GM12878 (cell line): ENCODE measurements around the gene HIKESHI. TPM values are rescaled to one million over a fixed set of nuclear protein-coding genes. Genes with fewer than 3 reads are reported as not detected.
"Not testable (repeated sequence)": the region's sequence is repeated elsewhere in the genome, so short reads cannot be mapped to it uniquely, and the experiment has no call there.

Source experiments
- ATAC-seq: fragments of 200-7000 bp; cut with Tn5 transposase; 3 replicates; pipeline ENCODE4 v1.9.1; 2020; ENCODE audit warnings: mild to moderate bottlenecking, moderate library complexity
- BruUV-seq: library from RNA; stranded (reverse); fragments of 400-500 nt; replicated peaks from 2 replicates; lab custom pipeline; 2021; lab: Mats Ljungman, UMichigan
- CTCF ChIA-PET: fragments of 300-600 bp; sonication (Branson Sonifier 250); formaldehyde crosslinking; extraction: SDS; loops from one replicate; lab custom pipeline; 2021; ENCODE audit warnings: inconsistent platforms; lab: Yijun Ruan, JAX
- POLR2A ChIA-PET: fragments of 350-600 bp; formaldehyde crosslinking; extraction: SDS; loops from one replicate; lab custom pipeline; 2021; ENCODE audit warnings: inconsistent platforms; lab: Charles Lee
- RAD21 ChIA-PET: fragments of 300-600 bp; sonication (Branson Sonifier 250); formaldehyde crosslinking; loops from one replicate; lab custom pipeline; 2023; ENCODE audit warnings: antibody characterized with exemption; ENCODE audit not compliant: unreplicated experiment; lab: Charles Lee
- SMC1A ChIA-PET: fragments of 300-600 bp; sonication (Branson Sonifier 250); formaldehyde crosslinking; loops from one replicate; lab custom pipeline; 2023; ENCODE audit not compliant: unreplicated experiment, uncharacterized antibody; lab: Charles Lee
- DNase-seq: peaks from one replicate; pipeline ENCODE4 v3.0.0-alpha.2; 2011; ENCODE audit warnings: low read depth, low spot score
- FAIRE-seq: peaks from 3 replicates; lab custom pipeline; 2011; peaks lifted over from hg19 to GRCh38; lab: Jason Lieb, UNC
- H2AFZ ChIP-seq: 2 replicates; pipeline ENCODE4 v1.6.0; 2011; ENCODE audit warnings: low read depth, low read length, control low read depth; ENCODE audit not compliant: control insufficient read depth
- H3K27ac ChIP-seq: 2 replicates; pipeline ENCODE4 v1.5.1; 2011; ENCODE audit warnings: control low read depth; ENCODE audit not compliant: control insufficient read depth, insufficient read depth
- H3K27me3 ChIP-seq, 2 experiments: replicated peaks in 1 of 2; 2 replicates each; pipeline versions ENCODE4 v1.6.0 to v1.6.1; 2011; ENCODE audit warnings: low read length in 1 of 2; ENCODE audit not compliant: control insufficient read depth in 2 of 2, insufficient read depth in 2 of 2
- H3K36me3 ChIP-seq, 2 experiments: 2 replicates each; pipeline ENCODE4 v1.5.1; 2011; ENCODE audit warnings: low read length in 1 of 2; ENCODE audit not compliant: control insufficient read depth in 2 of 2, insufficient read depth in 2 of 2
- H3K4me1 ChIP-seq: 2 replicates; pipeline ENCODE4 v1.6.1; 2011; ENCODE audit warnings: mild to moderate bottlenecking, low read length, moderate library complexity, mixed read lengths; ENCODE audit not compliant: control insufficient read depth, insufficient read depth
- H3K4me2 ChIP-seq: 2 replicates; pipeline ENCODE4 v1.6.0; 2011; ENCODE audit warnings: control low read depth; ENCODE audit not compliant: control insufficient read depth, insufficient read depth
- H3K4me3 ChIP-seq: fragments of 200-600 bp; sonication (generic); 2 replicates; pipeline ENCODE4 v1.5.1; 2016
- H3K79me2 ChIP-seq: 2 replicates; pipeline ENCODE4 v1.6.0; 2011; ENCODE audit warnings: low read length; ENCODE audit not compliant: control insufficient read depth, insufficient read depth
- H3K9ac ChIP-seq: 2 replicates; pipeline ENCODE4 v1.8.0; 2011; ENCODE audit warnings: low read length, control low read depth, mixed read lengths; ENCODE audit not compliant: control insufficient read depth, insufficient read depth
- H3K9me3 ChIP-seq: replicated peaks from 3 replicates; pipeline ENCODE4 v1.5.1; 2011; ENCODE audit warnings: mild to moderate bottlenecking, low read length; ENCODE audit not compliant: control insufficient read depth, insufficient read depth
- H4K20me1 ChIP-seq: 2 replicates; pipeline ENCODE4 v1.6.0; 2011; ENCODE audit not compliant: control insufficient read depth, insufficient read depth
- BACH1 ChIP-seq: fragments of 450-650 bp; IDR thresholded peaks from 2 replicates; pipeline ENCODE4 v1.6.1; 2017; ENCODE audit warnings: mild to moderate bottlenecking, borderline replicate concordance
- CBX3 ChIP-seq: fragments of 200-600 bp; sonication (generic); IDR thresholded peaks from 2 replicates; pipeline ENCODE4 v1.6.1; 2016; ENCODE audit warnings: low read depth, borderline replicate concordance
- CUX1 ChIP-seq: IDR thresholded peaks from 2 replicates; pipeline ENCODE4 v1.6.1; 2012; ENCODE audit warnings: improper control_type of control experiment, low read depth, low read length; ENCODE audit not compliant: insufficient replicate concordance
- POLR2AphosphoS5 ChIP-seq: IDR thresholded peaks from 2 replicates; pipeline ENCODE4 v1.6.1; 2011; ENCODE audit warnings: mild to moderate bottlenecking, low read length, inconsistent platforms
- RUNX3 ChIP-seq: IDR thresholded peaks from 2 replicates; pipeline ENCODE4 v1.6.1; 2012; ENCODE audit warnings: low read length, inconsistent platforms
- SUZ12 ChIP-seq: fragments of 200-600 bp; sonication (generic); IDR thresholded peaks from one replicate; pipeline ENCODE4 v1.6.1; 2018; ENCODE audit warnings: antibody characterized with exemption, mild to moderate bottlenecking; ENCODE audit not compliant: unreplicated experiment
- ZNF384 ChIP-seq: IDR thresholded peaks from 2 replicates; pipeline ENCODE4 v1.6.1; 2012; ENCODE audit warnings: low read depth, mild to moderate bottlenecking, low read length, improper control_type of control experiment, borderline replicate concordance
- WGBS: methylation state at CpG from one replicate; pipeline ENCODE4 v1.1.6; 2016; ENCODE audit warnings: low lambda C conversion rate; ENCODE audit not compliant: insufficient replicate concordance, insufficient coverage; ENCODE audit errors: missing lambda C conversion rate; 5-methylcytosine and 5-hydroxymethylcytosine counted together
- in situ Hi-C: fragments of 300-500 bp; cut with MboI; formaldehyde crosslinking; loops from 9 replicates; pipeline ENCODE4 v1.14.3; 2018; ENCODE audit warnings: mixed read lengths
- intact Hi-C: fragments of 100-400 bp; cut with micrococcal nuclease; formaldehyde crosslinking; loops from one replicate; pipeline ENCODE4 v1.14.2; 2022; ENCODE audit not compliant: unreplicated experiment
- polyA plus RNA-seq, 11 experiments: library from polyadenylated mRNA; depleted of rRNA in 4 of 11; unstranded in 6 of 11; stranded (reverse) in 5 of 11; fragments of >200 nt; fragmentation: Nextera tagmentation in 4 of 11; fragmentation: Illumina TruSeq in 1 of 11; extraction: Ambion mirVana in 4 of 11; extraction: Trizol in 1 of 11; gene quantifications; 1 replicate in 1 of 11; 2 replicates in 10 of 11; pipeline versions ENCODE4 v1.2.1 to v1.2.3, GENCODE V29; 2011 to 2016; ENCODE audit warnings: inconsistent platforms in 2 of 11, missing spikeins in 2 of 11, low read depth in 1 of 11
- total RNA-seq, 4 experiments: library from RNA; depleted of rRNA in 3 of 4; stranded (reverse); fragments of >200 nt in 3 of 4; fragmentation: Illumina TruSeq in 1 of 4; extraction: Trizol in 1 of 4; gene quantifications; 2 replicates each; pipeline versions ENCODE4 v1.2.1 to v1.2.3, GENCODE V29; 2013 to 2021

HIKESHI gene
- total and polyA plus RNA-seq, 10 of the 15 experiments (the other 5 are each of a cell fraction or from before 2014, with no cell fraction given), result 42.3 to 228 (median 85.7) TPM

DNA sequence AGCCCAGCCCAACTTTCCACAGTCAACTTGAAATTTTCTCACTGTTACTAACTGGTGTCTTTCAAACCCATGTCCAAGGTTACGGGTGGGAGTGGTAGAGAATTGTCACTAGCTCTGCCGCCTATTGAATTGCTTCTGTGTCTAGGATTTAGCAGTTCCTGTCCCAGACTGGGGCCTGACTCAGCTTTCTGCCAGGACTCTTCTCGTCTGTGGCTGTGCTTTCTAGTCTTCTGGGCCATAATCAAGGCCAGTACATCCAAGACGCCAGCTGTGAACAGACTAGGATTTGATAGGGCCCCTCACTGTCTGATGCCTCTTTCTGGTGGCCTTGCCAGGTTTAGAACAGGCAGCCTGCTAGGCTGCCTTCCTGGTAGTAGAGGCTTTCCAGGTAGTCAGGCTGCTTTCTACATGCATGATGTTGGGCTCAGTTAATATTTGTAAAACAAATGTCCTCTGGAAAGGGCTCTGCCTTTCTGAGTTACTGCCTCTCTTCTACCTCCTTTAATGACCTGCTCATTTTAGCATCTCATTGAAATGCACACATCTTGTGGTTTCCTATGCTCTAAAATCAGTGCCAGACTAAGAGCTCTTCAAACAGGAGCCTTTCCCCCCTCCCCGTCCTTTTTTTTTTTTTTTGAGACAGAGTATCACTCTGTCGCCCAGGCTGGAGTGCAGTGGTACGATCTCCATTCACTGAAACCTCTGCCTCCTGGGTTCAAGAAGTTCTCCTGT, 13.1 kb upstream of the HIKESHI start:
- Histone ChIP-seq H3K36me3 (peaks cover 3 to 11% of the 10 kb centered on the region in 2 experiments), H3K79me2 (0 out of 2 replicates have a peak, but pooled peaks cover 2% of the 10 kb centered on the region), H3K27ac (peak overlapping the region; percentile 29; the same call in 1 of the 2 replicates), H3K9ac (no peak overlapping the region), H3K4me2 (no peak overlapping the region), H3K9me3 (no peaks in the 10 kb centered on the region), H2AFZ (no peak overlapping the region; the same call in none of the 2 replicates), H3K4me3 (no peak overlapping the region), H4K20me1 (no peaks in the 10 kb centered on the region), H3K4me1 (peaks cover 50% of the 10 kb centered on the region), H3K27me3 (no peaks in the 10 kb centered on the region)
- FAIRE-seq (no peak), ATAC-seq (no peak), DNase-seq (no peak)
- WGBS, result 36% methylated on average over 7 of the region's 7 CpGs
- TF ChIP-seq CBX3, result no peak
- TF ChIP-seq ZNF384, result no peak
- no peak for TF ChIP-seq SUZ12
- TF ChIP-seq POLR2AphosphoS5, result no peak
- TF ChIP-seq RUNX3, result 0 out of 2 replicates have a peak, but pooled peaks have one; percentile 35
- TF ChIP-seq CUX1, result no peak
- TF ChIP-seq BACH1, result no peak
- in situ Hi-C loops (no loop called here), intact Hi-C loops (no loop called here)
- ChIA-PET CTCF (interaction anchor here (0.5 to 2.5 kb wide), 12 partner anchors 13 to 434 kb away, joined by 3 to 17 read pairs (median 4); partner anchors contain the start of genes CCDC83 and HIKESHI), SMC1A (interaction anchor here (1.0 to 7.1 kb wide), 11 partner anchors 12 to 286 kb away, joined by 3 to 54 read pairs (median 4); partner anchors contain the start of gene HIKESHI), RAD21 (interaction anchor here (0.6 to 3.2 kb wide), 6 partner anchors 93 to 434 kb away, joined by 3 to 12 read pairs (median 4); partner anchors contain the start of genes CCDC83 and PICALM), POLR2A (interaction anchor here (1.3 to 1.4 kb wide), 2 partner anchors 11 to 37 kb away, joined by 3 to 4 read pairs; no protein-coding TSS in a partner anchor)
- no TSS peak for BruUV-seq

DNA sequence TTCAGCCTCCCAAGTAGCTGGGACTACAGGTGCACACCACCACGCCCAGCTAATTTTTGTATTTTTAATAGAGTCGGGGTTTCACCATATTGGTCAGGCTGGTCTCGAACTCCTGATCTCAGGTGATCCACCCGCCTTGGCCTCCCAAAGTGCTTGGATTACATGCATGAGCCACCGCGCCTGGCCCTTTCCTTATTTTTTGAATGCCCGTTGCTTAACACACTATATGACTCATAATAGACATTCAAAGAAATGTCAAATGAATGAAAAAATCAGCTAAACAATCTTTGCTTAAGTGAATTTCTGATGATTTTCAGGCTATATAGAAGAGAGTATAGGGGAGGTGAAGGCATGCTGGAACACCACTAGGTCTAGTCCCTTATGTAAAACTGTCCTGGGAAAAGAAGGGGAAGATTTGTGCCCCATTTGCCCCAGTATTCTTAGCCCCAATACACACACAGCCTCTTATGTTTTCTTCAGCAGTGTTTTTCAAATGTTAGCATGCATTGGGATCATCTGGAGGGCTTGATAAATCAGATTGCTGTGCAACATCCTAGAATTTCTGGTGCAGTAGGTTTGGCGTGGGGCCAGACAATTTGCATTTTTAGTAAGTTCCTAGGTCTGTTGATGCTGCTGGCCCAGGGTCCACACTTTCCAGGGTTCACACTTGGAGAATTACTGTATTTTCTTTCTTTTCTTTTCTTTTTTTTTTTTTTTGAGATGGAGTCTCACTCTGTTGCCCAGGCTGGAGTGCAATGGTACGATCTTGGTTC, 12.3 kb upstream of the HIKESHI start:
- peaks cover 50% of the 10 kb centered on the region for H3K4me1 ChIP-seq
- not testable (repeated sequence) for DNase-seq, H3K79me2 ChIP-seq, BruUV-seq, H3K27ac ChIP-seq, H3K4me3 ChIP-seq, FAIRE-seq, H3K9ac ChIP-seq, H3K27me3 ChIP-seq, ATAC-seq, H3K36me3 ChIP-seq, H2AFZ ChIP-seq, H3K4me2 ChIP-seq, H4K20me1 ChIP-seq, H3K9me3 ChIP-seq
- 37% methylated on average over 9 of the region's 9 CpGs for WGBS
- SMC1A ChIA-PET, result interaction anchor here (0.9 to 7.1 kb wide), 13 partner anchors 12 to 286 kb away, joined by 3 to 54 read pairs (median 4); partner anchors contain the start of gene HIKESHI
- CTCF ChIA-PET, result interaction anchor here (0.5 to 2.5 kb wide), 10 partner anchors 12 to 435 kb away, joined by 3 to 17 read pairs (median 4); partner anchors contain the start of genes CCDC83 and HIKESHI
- in situ Hi-C loops, result loop anchor here (5.0 kb wide), 2 partner anchors 247 to 432 kb away; partner anchors contain the start of gene CCDC83
- POLR2A ChIA-PET, result interaction anchor here (0.6 to 1.4 kb wide), 5 partner anchors 11 to 115 kb away, joined by 3 to 6 read pairs (median 3); no protein-coding TSS in a partner anchor
- RAD21 ChIA-PET, result interaction anchor here (0.6 to 3.2 kb wide), 7 partner anchors 60 to 435 kb away, joined by 3 to 12 read pairs (median 4); partner anchors contain the start of genes CCDC83 and PICALM
- intact Hi-C loops, result loop anchor here (5.0 to 10.0 kb wide), 2 partner anchors 347 to 625 kb away; partner anchors contain the start of gene CREBZF
